Measurements from ENCODE around the gene NOX3.

NOX3 gene

GRCh38 chr6:155395339-155395738 lies 60.3 kb downstream of the NOX3 start:
- peaks cover 4 to 21% (median 8%) of the 10 kb centered on the region in 11 experiments; a peak in 21 of 22 replicates for H3K9me3 ChIP-seq (replicated peaks in 1 of 11)
- no peaks in the 10 kb centered on the region for H4K20me1 ChIP-seq
- no peaks in the 10 kb centered on the region for H3K27me3 ChIP-seq
- no peak overlapping the region for H3K27ac ChIP-seq
- H3K4me1 ChIP-seq: peaks cover 0 to 22% (median 7%) of the 10 kb centered on the region in 10 experiments; a peak in 12 of 20 replicates
- no peaks in the 10 kb centered on the region for H3K36me3 ChIP-seq
- no peak overlapping the region for H3K9ac ChIP-seq
- no peak for TF ChIP-seq Cebpa-rat (IDR thresholded peaks at IDR 0.05)
- H3K4me2 ChIP-seq: no peak overlapping the region
- no peak overlapping the region for H3K4me3 ChIP-seq

GRCh38 chr6:155389130-155389529 lies 66.5 kb downstream of the NOX3 start:
- Histone ChIP-seq H3K27me3 (no peaks in the 10 kb centered on the region), H4K20me1 (no peaks in the 10 kb centered on the region), H3K4me2 (peak overlapping the region in 10 of 11 experiments; percentile 14 to 52 (median 43); a peak in 18 of 22 replicates), H3K9ac (peak overlapping the region in 9 of 11 experiments; percentile 48 to 77 (median 71); a peak in 15 of 22 replicates), H3K4me3 (peak overlapping the region in 1 of 10 experiments; percentile 15; a peak in 1 of 20 replicates), H3K36me3 (peaks cover 0 to 5% (median 0%) of the 10 kb centered on the region in 11 experiments; a peak in 3 of 22 replicates), H3K27ac (peak overlapping the region; percentile 72 to 93 (median 88)), H3K9me3 (replicated peaks in 1 of 11) (peaks cover 37 to 68% (median 53%) of the 10 kb centered on the region in 11 experiments), H3K4me1 (peaks cover 25 to 42% (median 34%) of the 10 kb centered on the region in 10 experiments; a peak in 18 of 20 replicates)
- peak in 7 of 11 experiments; percentile 29 to 95 (median 80); a peak in 12 of 22 replicates for TF ChIP-seq Cebpa-rat (IDR thresholded peaks at IDR 0.05)

DNA sequence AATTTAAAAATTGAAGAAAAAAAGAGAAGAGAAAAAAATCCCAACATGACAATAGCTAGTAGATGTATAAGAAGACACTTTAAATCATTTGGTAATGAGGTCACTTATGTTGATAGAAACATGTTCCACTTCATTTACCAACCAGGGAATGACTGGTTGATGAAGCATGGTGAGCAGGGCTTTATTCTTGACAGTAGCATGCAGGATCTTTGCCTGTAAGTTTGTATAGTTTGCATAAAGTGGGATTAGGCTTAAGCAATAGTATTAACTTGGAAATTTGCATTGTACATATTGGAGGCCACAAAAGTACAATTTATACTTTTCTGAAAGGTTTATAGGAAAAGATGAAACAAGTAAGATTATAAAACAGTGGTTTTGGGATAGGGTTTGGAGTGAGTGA lies 67.0 kb downstream of the NOX3 start:
- peak overlapping the region in 10 of 11 experiments; percentile 12 to 52 (median 43); a peak in 19 of 22 replicates for H3K4me2 ChIP-seq
- no peak for TF ChIP-seq Cebpa-rat (IDR thresholded peaks at IDR 0.05)
- no peak overlapping the region for H3K4me3 ChIP-seq

DNA sequence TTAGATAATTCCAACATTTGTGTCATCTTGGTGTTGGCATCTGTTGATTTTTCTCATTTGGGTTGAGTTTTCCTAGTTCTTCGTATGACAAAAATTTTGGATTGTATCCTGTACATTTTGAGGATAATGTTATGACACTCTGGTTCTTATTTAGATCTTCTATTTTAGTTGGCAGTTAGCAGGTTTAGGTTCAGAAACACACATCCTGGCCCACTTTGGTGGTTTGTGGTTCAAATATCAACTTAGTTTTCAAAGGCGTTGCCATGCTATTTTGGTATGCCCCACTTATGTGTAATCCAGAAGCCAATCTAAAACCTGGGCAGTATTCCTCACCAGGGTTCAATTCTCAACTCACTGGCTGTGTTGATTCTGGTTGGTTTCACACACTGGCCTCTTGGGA lies 68.2 kb downstream of the NOX3 start:
- H3K4me3 ChIP-seq: no peak overlapping the region; a peak in 1 of 20 replicates
- peak overlapping the region in 10 of 11 experiments; percentile 35 to 59 (median 50); a peak in 20 of 22 replicates for H3K4me2 ChIP-seq
- H3K9me3 ChIP-seq (replicated peaks in 1 of 11): peaks cover 39 to 75% (median 59%) of the 10 kb centered on the region in 11 experiments
- H4K20me1 ChIP-seq: no peaks in the 10 kb centered on the region
- H3K36me3 ChIP-seq: peaks cover 0 to 5% (median 0%) of the 10 kb centered on the region in 11 experiments; a peak in 3 of 22 replicates
- peaks cover 25 to 45% (median 36%) of the 10 kb centered on the region in 10 experiments; a peak in 19 of 20 replicates for H3K4me1 ChIP-seq
- H3K27ac ChIP-seq: peak overlapping the region; percentile 9 to 93 (median 88); a peak in 21 of 22 replicates
- no peaks in the 10 kb centered on the region for H3K27me3 ChIP-seq
- H3K9ac ChIP-seq: peak overlapping the region in 6 of 11 experiments; percentile 35 to 75 (median 72); a peak in 7 of 22 replicates
- no peak for TF ChIP-seq Cebpa-rat (IDR thresholded peaks at IDR 0.05)

More for the DNA sequence above, 67.0 kb downstream of the NOX3 start:
- H3K36me3 ChIP-seq: peaks cover 0 to 5% (median 0%) of the 10 kb centered on the region in 11 experiments; a peak in 3 of 22 replicates
- H3K27ac ChIP-seq: peak overlapping the region; percentile 72 to 93 (median 88)
- peaks cover 39 to 73% (median 56%) of the 10 kb centered on the region in 11 experiments for H3K9me3 ChIP-seq (replicated peaks in 1 of 11)
- H3K4me1 ChIP-seq: peaks cover 25 to 42% (median 34%) of the 10 kb centered on the region in 10 experiments; a peak in 18 of 20 replicates
- no peaks in the 10 kb centered on the region for H3K27me3 ChIP-seq
- H4K20me1 ChIP-seq: no peaks in the 10 kb centered on the region
- peak overlapping the region in 9 of 11 experiments; percentile 48 to 75 (median 70); a peak in 15 of 22 replicates for H3K9ac ChIP-seq

- Histone ChIP-seq H3K4me3 (no peak overlapping the region), H3K9ac (no peak overlapping the region), H4K20me1 (no peaks in the 10 kb centered on the region), H3K27ac (peak overlapping the region in 1 of 11 experiments; percentile 55; a peak in 1 of 22 replicates), H3K9me3 (replicated peaks in 1 of 11) (peaks cover 24 to 54% (median 40%) of the 10 kb centered on the region in 11 experiments), H3K4me1 (peaks cover 18 to 53% (median 29%) of the 10 kb centered on the region in 10 experiments; a peak in 19 of 20 replicates), H3K4me2 (no peak overlapping the region), H3K36me3 (peaks cover 0 to 5% (median 0%) of the 10 kb centered on the region in 11 experiments; a peak in 2 of 22 replicates), H3K27me3 (no peaks in the 10 kb centered on the region)
- TF ChIP-seq Cebpa-rat (IDR thresholded peaks at IDR 0.05): no peak
These were observed 71.2 kb downstream of the NOX3 start for GRCh38 chr6:155384321-155384952.

- no peaks in the 10 kb centered on the region for H3K27me3 ChIP-seq
- TF ChIP-seq Cebpa-rat (IDR thresholded peaks at IDR 0.05): no peak
- no peaks in the 10 kb centered on the region for H4K20me1 ChIP-seq
- peaks cover 12 to 48% (median 24%) of the 10 kb centered on the region in 10 experiments; a peak in 19 of 20 replicates for H3K4me1 ChIP-seq
- H3K4me3 ChIP-seq: no peak overlapping the region
- H3K4me2 ChIP-seq: no peak overlapping the region
- H3K36me3 ChIP-seq: peaks cover 0 to 5% (median 0%) of the 10 kb centered on the region in 11 experiments; a peak in 2 of 22 replicates
- no peak overlapping the region for H3K27ac ChIP-seq
- no peak overlapping the region for H3K9ac ChIP-seq
- peaks cover 19 to 49% (median 35%) of the 10 kb centered on the region in 11 experiments; a peak in 21 of 22 replicates for H3K9me3 ChIP-seq (replicated peaks in 1 of 11)
These were observed 71.7 kb downstream of the NOX3 start for GRCh38 chr6:155383913-155384312.

DNA sequence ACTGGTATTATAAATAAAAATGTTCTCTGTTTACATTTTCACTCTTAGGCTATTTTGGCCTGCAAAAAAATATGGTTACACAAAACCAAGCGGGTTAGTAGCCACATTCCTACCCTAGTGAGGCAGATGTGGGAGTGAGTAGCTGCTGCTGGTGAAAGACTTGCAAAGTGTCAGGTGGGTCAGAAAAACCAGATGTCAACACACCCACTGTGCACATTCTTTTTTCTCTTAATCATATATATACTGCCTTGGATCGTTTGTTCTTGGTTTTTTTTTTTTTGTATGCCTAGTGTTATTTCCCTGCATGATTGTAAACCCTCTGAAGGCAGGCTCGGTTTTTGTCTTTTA lies 73.3 kb downstream of the NOX3 start:
- H3K27ac ChIP-seq: peak overlapping the region in 2 of 11 experiments; percentile 2 to 25; a peak in 1 of 22 replicates
- no peaks in the 10 kb centered on the region; a peak in 1 of 22 replicates for H3K36me3 ChIP-seq
- no peak for TF ChIP-seq Cebpa-rat (IDR thresholded peaks at IDR 0.05)
- H3K4me3 ChIP-seq: no peak overlapping the region
- H3K4me1 ChIP-seq: peaks cover 0 to 33% (median 9%) of the 10 kb centered on the region in 10 experiments; a peak in 16 of 20 replicates
- no peak overlapping the region for H3K9ac ChIP-seq
- peaks cover 13 to 41% (median 26%) of the 10 kb centered on the region in 11 experiments; a peak in 21 of 22 replicates for H3K9me3 ChIP-seq (replicated peaks in 1 of 11)
- H4K20me1 ChIP-seq: no peaks in the 10 kb centered on the region
- peak overlapping the region in 3 of 11 experiments; percentile 18 to 28 (median 24); a peak in 5 of 22 replicates for H3K4me2 ChIP-seq
- H3K27me3 ChIP-seq: no peaks in the 10 kb centered on the region

DNA sequence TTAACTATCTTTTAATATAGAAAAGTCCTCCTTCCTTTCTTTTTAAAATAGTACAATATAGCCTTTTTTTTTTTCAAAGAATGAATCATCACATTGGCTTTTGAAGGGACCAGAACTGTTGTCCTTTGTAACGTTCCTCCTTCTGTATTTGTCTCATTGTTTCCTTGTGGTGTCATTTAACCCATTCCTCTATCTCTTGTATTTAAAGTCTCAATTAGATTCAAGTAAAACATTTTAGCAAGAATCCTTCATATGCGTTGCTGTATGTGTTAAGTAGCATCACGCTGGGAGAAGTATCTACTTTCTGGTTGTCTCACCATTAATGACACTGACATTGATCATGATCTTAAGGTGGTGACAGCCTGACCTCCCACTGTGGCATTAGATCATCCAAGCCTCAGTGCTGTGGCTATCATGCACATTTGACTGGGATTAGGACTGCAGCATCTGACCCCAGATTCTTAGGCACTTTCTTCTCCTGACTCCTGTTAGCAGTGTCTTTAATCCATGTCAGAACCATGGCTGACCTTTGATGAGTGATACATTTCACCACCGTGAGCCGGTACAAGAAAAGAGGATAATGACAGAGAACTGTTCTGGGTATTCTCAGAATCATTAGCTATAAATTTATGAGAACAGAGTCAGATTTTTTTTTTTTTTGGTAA lies 73.8 kb downstream of the NOX3 start:
- peak overlapping the region in 4 of 11 experiments; percentile 18 to 41 (median 30); a peak in 6 of 22 replicates for H3K4me2 ChIP-seq
- no peak for TF ChIP-seq Cebpa-rat (IDR thresholded peaks at IDR 0.05)
- H3K27ac ChIP-seq: peak overlapping the region in 4 of 11 experiments; percentile 2 to 54 (median 29); a peak in 6 of 22 replicates
- H4K20me1 ChIP-seq: no peaks in the 10 kb centered on the region
- H3K27me3 ChIP-seq: no peaks in the 10 kb centered on the region
- no peak overlapping the region for H3K9ac ChIP-seq
- peaks cover 10 to 36% (median 22%) of the 10 kb centered on the region in 11 experiments; a peak in 20 of 22 replicates for H3K9me3 ChIP-seq (replicated peaks in 1 of 11)
- peaks cover 0 to 33% (median 6%) of the 10 kb centered on the region in 10 experiments; a peak in 9 of 20 replicates for H3K4me1 ChIP-seq
- no peak overlapping the region for H3K4me3 ChIP-seq
- H3K36me3 ChIP-seq: no peaks in the 10 kb centered on the region; a peak in 1 of 22 replicates

Data from BLaER1 treated with 17β-estradiol and CSF1 and Interleukin-3, amounts not matched to agents 10 nM and 100 nM (cell line).